ENCODE results near the gene DGKH.

The DGKH gene

DNA sequence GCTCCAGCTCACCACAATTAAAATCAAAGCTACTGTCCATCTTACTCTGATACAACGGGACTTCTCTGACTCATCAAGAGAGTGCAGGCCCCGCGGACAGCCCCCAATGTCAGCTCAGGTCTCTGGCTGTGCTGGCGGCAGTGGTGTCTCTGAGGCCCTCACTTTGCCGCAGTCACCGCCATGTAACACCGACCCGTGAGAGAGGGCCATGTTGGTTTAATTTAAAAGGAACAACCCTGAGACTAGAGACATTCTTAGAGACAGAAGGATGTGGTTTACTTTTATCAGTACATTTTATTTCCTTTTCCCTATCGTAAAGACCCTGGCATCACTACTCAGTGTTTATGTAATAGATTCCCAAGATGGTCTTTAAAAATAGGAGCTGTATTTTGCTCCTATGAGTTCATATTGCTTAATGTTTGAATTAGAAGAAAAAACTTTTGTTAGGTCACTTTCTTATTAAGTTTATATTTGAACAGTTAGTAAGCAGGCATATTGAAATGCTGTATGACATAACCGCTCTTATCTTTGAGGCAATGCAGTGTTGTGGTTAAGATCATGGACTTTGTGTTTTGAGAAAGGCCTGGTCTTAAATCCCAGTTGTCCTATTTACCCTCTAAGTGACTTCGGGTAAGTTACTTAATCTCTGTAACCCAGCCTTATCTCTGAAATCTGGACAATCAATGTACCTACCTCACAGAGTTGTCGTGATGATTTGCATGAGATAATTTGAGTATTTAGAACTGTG lies 23.4 kb downstream of the DGKH start:
- peak; percentile 63 for DNase-seq (ENCODE audit: low read depth)
- TF ChIP-seq, protein P1, sequence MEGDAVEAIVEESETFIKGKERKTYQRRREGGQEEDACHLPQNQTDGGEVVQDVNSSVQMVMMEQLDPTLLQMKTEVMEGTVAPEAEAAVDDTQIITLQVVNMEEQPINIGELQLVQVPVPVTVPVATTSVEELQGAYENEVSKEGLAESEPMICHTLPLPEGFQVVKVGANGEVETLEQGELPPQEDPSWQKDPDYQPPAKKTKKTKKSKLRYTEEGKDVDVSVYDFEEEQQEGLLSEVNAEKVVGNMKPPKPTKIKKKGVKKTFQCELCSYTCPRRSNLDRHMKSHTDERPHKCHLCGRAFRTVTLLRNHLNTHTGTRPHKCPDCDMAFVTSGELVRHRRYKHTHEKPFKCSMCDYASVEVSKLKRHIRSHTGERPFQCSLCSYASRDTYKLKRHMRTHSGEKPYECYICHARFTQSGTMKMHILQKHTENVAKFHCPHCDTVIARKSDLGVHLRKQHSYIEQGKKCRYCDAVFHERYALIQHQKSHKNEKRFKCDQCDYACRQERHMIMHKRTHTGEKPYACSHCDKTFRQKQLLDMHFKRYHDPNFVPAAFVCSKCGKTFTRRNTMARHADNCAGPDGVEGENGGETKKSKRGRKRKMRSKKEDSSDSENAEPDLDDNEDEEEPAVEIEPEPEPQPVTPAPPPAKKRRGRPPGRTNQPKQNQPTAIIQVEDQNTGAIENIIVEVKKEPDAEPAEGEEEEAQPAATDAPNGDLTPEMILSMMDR (conservative IDR thresholded peaks at IDR 0.05; ENCODE audit: low read depth, low read length): no peak
- H3K4me3 ChIP-seq (ENCODE audit: low read depth, low read length): no peak overlapping the region

DNA sequence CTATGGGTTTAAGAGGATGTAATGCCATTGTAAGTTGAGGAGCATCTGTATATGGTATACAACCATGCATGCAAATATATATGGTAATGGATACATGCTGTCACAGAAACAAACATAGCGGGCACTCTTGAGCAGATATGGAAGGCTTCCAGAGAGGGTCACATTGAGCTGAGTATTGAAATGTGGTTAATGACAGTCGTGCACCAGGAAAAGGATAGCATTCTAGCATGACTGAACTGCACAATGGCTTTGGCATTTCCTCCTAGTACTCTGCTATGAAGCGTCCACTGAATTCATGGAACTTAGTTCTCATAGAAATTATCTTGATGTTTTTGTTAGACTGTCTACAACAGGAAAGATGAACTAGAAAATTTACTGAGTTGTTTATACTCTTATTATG lies 25.2 kb downstream of the DGKH start:
- DNase-seq (ENCODE audit: low read depth): no peak
- TF ChIP-seq, protein P1 (conservative IDR thresholded peaks at IDR 0.05; ENCODE audit: low read depth, low read length): no peak
- no peak overlapping the region for H3K4me3 ChIP-seq (ENCODE audit: low read depth, low read length)

DNA sequence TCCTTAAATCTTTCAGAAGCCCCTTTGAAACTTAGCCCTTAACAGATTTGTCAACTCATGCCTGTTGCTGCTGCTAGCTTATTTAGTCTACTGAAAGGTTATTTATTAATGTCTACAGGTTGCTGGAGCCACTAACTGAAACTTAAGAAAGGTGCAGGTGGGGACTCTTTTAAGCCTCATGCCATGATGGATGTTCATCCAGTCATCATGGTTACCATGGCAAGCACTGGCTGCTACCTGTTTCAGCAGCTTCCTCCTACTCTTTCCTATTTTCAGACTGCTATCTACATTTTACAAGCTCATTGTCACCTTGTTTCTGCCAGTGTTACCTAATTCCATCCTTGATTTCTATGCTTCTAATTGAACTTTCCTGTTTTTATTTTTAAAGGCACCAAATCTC lies 27.1 kb downstream of the DGKH start:
- H3K4me3 ChIP-seq (ENCODE audit: low read depth, low read length): no peak overlapping the region
- TF ChIP-seq, protein P1 (conservative IDR thresholded peaks at IDR 0.05; ENCODE audit: low read depth, low read length): no peak

DNA sequence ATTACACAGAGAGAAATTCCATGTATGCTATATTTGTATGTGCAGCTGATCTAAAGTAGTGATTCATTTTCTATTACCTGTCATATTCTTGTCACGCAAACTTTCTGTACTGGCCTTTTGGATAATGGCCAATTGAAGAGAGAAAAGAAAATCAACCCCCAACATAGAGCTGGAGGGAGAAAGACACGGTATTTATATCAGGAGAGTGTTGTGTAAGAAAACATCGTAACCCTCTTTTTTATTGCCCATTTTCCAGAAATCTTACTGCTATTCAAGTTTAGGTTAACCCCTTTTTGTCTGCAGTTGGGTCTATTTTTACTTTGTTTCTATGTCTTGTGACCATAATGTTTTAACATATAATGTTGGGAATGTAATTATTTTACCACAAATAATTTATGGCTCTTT lies 27.9 kb downstream of the DGKH start:
- peak; percentile 14 for DNase-seq (ENCODE audit: low read depth)
- TF ChIP-seq, protein P1 (conservative IDR thresholded peaks at IDR 0.05; ENCODE audit: low read depth, low read length): no peak
- no peak overlapping the region for H3K4me3 ChIP-seq (ENCODE audit: low read depth, low read length)

More for the DNA sequence above, 27.1 kb downstream of the DGKH start:
- no peak for DNase-seq (ENCODE audit: low read depth)

DNA sequence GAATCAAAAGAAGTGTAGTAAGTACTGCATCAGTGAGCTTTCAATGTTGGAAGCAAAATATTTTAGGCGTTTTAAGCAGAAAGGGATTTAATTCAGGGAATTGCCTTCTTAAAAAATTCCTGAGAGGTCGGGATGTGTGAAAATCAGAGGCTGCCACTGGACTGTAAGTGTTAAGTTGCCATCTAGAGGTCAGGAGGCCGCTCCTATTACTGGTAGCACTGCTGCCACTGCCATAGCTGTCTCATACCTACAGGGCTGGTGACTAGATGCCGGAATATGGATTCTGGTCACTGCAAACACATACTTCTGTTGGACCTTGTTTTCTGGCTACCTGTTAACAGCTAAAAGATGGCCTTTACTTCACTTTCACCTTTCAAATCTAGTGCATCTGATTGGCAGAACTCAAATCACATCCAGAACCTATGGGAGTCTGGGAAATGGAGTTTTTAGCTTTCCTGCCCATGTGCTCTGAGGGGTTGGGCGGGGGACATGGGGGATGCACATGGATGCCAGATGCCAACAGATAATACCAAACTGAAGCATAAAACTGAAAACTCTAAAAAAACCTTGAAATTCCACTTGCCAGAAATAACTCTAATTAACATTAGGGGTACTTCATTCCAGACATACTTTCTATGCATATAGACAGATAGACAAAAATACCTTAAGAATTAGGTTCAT lies 29.8 kb downstream of the DGKH start:
- DNase-seq (ENCODE audit: low read depth): no peak
- TF ChIP-seq, protein P1 (conservative IDR thresholded peaks at IDR 0.05; ENCODE audit: low read depth, low read length): no peak
- H3K4me3 ChIP-seq (ENCODE audit: low read depth, low read length): no peak overlapping the region

DNA sequence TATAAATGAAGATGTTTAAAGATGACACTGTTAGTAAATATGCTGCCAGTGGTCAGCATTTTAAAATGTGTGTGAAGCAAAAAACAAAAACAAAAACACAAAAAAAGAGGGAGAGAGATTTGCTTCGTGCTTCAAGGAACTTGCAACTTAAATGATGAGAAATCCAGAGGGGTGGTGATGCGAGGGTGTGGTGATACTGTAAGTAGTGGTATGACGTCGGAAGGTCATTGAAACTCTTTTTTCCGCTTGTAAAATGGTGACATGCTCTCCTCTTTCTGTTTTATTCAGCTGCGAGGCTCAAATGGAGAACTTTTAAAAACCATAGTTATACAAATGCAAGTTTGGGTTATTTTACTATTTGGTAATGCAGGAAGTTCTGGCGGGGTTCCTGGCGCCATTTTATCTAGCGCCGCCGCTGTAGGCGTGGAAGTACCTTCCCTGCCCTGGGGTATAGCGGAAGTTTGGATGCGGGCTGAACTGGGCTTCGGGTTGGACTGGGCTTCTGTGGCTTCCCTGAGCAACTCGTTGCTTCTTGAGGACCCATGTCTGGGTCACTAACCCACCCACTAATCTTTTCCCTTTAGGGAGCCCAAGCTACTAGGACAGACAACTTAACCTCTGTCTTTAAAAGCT lies 34.8 kb downstream of the DGKH start:
- no peak overlapping the region for H3K4me3 ChIP-seq (ENCODE audit: low read depth, low read length)

More for the DNA sequence above, 34.8 kb downstream of the DGKH start:
- no peak for DNase-seq (ENCODE audit: low read depth)
- TF ChIP-seq, protein P1 (conservative IDR thresholded peaks at IDR 0.05; ENCODE audit: low read depth, low read length): no peak

All from choroid plexus epithelial cell (primary cell).